Psoas muscle (tissue), 8 donors: ENCODE data around the gene RIMBP2. TPM values are rescaled to one million over a fixed set of nuclear protein-coding genes. Genes with fewer than 3 reads are reported as not detected.

Source experiments
- ATAC-seq, 4 donors: fragments of 200-7000 bp; cut with Tn5 transposase; one replicate each; pipeline ENCODE4 v1.9.1; 2020; ENCODE audit warnings: moderate library complexity in 3 of 4, mild to moderate bottlenecking in 2 of 4
- DNase-seq, 2 donors: peaks; one replicate each; pipeline ENCODE4 v3.0.0-alpha.2; 2020
- H3K27ac ChIP-seq: fragments of 200-600 bp; one replicate; pipeline ENCODE4 v1.8.0; 2022
- H3K27me3 ChIP-seq, 3 donors: fragments of 200-600 bp in 1 of 3; one replicate each; pipeline versions ENCODE4 v1.6.1 to v1.8.0; 2013 to 2022; ENCODE audit warnings: low read length in 2 of 3, mild to moderate bottlenecking in 2 of 3, moderate library complexity in 1 of 3; ENCODE audit not compliant: insufficient read depth in 3 of 3
- H3K36me3 ChIP-seq, 2 donors: fragments of 200-600 bp in 1 of 2; one replicate each; pipeline versions ENCODE4 v1.6.1 to v1.8.0; 2013 to 2022; ENCODE audit warnings: low read depth in 1 of 2, mild to moderate bottlenecking in 1 of 2, moderate library complexity in 1 of 2; ENCODE audit not compliant: insufficient read depth in 1 of 2
- H3K4me1 ChIP-seq: fragments of 200-600 bp; one replicate; pipeline ENCODE4 v1.8.0; 2022
- H3K4me3 ChIP-seq: fragments of 200-600 bp; one replicate; pipeline ENCODE4 v1.8.0; 2022; ENCODE audit warnings: mild to moderate bottlenecking
- H3K9me3 ChIP-seq: fragments of 200-600 bp; one replicate; pipeline ENCODE4 v1.8.0; 2022
- CTCF ChIP-seq: fragments of 200-600 bp; IDR thresholded peaks from one replicate; pipeline ENCODE4 v1.8.0; 2022; ENCODE audit warnings: antibody characterized with exemption
- WGBS, 3 donors: extraction: QIAGEN DNeasy Blood & Tissue Kit; methylation state at CpG; one replicate each; pipeline versions ENCODE4 v1.1.6 to v1.1.7; 2013; 5-methylcytosine and 5-hydroxymethylcytosine counted together
- intact Hi-C, 2 donors: fragments of 100-400 bp; cut with DNase I; formaldehyde crosslinking; loops; one replicate each; pipeline versions ENCODE4 v1.11.0 to v1.14.2; 2022
- polyA plus RNA-seq, 3 donors: library from polyadenylated mRNA; stranded (reverse); fragments of 200-250 nt; gene quantifications; one replicate each; pipeline ENCODE4 v1.2.3, GENCODE V29; 2013
- total RNA-seq, 4 donors: library from RNA; stranded (reverse); fragmentation: NEBNext Ultra II Directional in 2 of 4; extraction: Animal tissue kit (Norgen Biotek cat#: 25700) in 2 of 4; gene quantifications; one replicate each; pipeline versions ENCODE4 v1.2.1 to v1.2.4, GENCODE V29; 2021 to 2023
- donor health status: healthy with polysubstance abuse.
- donor health status: DM: no; HTN: no; CAD: no; lungs with moderate emphysema.
- donor health status: Bipolar disorder and iron deficiency.
- donor health status: healthy.
- donor health status: DM: yes; HTN: yes; CAD: no.
- donor health status: DM: no; HTN: no; CAD: no.
- donor health status: DM: no; HTN: no; CAD: no.
- donor health status: DM: yes; HTN: yes; CAD: no.

The RIMBP2 gene
- total and polyA plus RNA-seq, 7 donors, result 0.05 to 1.2 (median 0.21) TPM

GRCh38 chr12:130525384-130526172 is 190.5 kb downstream of the RIMBP2 start:
- no peak overlapping the region for H3K4me3 ChIP-seq
- H3K27ac ChIP-seq, result no peak overlapping the region
- H3K9me3 ChIP-seq, result no peaks in the 10 kb centered on the region
- H3K36me3 ChIP-seq, result no peaks in the 10 kb centered on the region
- no peak for TF ChIP-seq CTCF
- DNase-seq, result no peak
- H3K4me1 ChIP-seq, result no peaks in the 10 kb centered on the region
- intact Hi-C loops, result no loop called here
- WGBS, 3 donors, result 64 to 75% (median 67%) methylated on average over 10 of the region's 10 CpGs
- H3K27me3 ChIP-seq, result peaks cover 0 to 7% (median 2%) of the 10 kb centered on the region in 3 donors
- no peak for ATAC-seq

- Histone ChIP-seq H3K4me1 (no peaks in the 10 kb centered on the region), H3K9me3 (no peaks in the 10 kb centered on the region), H3K36me3 (no peaks in the 10 kb centered on the region), H3K4me3 (no peak overlapping the region), H3K27me3 (peaks cover 0 to 7% (median 2%) of the 10 kb centered on the region in 3 donors), H3K27ac (no peak overlapping the region)
- WGBS, 3 donors, result 72 to 79% (median 74%) methylated on average over 8 of the region's 8 CpGs
- no peak for TF ChIP-seq CTCF
- intact Hi-C loops, result no loop called here
- no peak for ATAC-seq
- DNase-seq, result no peak
These were observed 191.3 kb downstream of the RIMBP2 start for GRCh38 chr12:130524759-130525158.

GRCh38 chr12:130523863-130524614 is 192.1 kb downstream of the RIMBP2 start:
- intact Hi-C loops, result no loop called here
- no peak overlapping the region for H3K4me3 ChIP-seq
- no peaks in the 10 kb centered on the region for H3K4me1 ChIP-seq
- no peaks in the 10 kb centered on the region for H3K9me3 ChIP-seq
- WGBS, 3 donors, result 55 to 62% (median 59%) methylated on average over 9 of the region's 9 CpGs
- TF ChIP-seq CTCF, result no peak
- H3K27ac ChIP-seq, result no peak overlapping the region
- peaks cover 0 to 7% (median 2%) of the 10 kb centered on the region in 3 donors for H3K27me3 ChIP-seq
- ATAC-seq (no peak), DNase-seq (no peak)
- no peaks in the 10 kb centered on the region for H3K36me3 ChIP-seq

- no peaks in the 10 kb centered on the region for H3K4me1 ChIP-seq
- H3K27me3 ChIP-seq, result peaks cover 0 to 7% (median 2%) of the 10 kb centered on the region in 3 donors
- H3K36me3 ChIP-seq, result no peaks in the 10 kb centered on the region
- no peak for ATAC-seq
- 75 to 81% (median 80%) methylated on average over 9 of the region's 9 CpGs for WGBS, 3 donors
- H3K27ac ChIP-seq, result no peak overlapping the region
- no peak for DNase-seq
- intact Hi-C loops, result no loop called here
- no peaks in the 10 kb centered on the region for H3K9me3 ChIP-seq
- no peak for TF ChIP-seq CTCF
- no peak overlapping the region for H3K4me3 ChIP-seq
These were observed 192.9 kb downstream of the RIMBP2 start for GRCh38 chr12:130523208-130523607.
